ENCODE measurements around the gene LMF2. TPM values are rescaled to one million over a fixed set of nuclear protein-coding genes. Genes with fewer than 3 reads are reported as not detected.
A peak's percentile ranks its signal among the peaks of the same experiment; 100 is the strongest.

Gene LMF2
- polyA plus RNA-seq, 1 of the 3 experiments (the other 2 are of a cell fraction), result 34.3 TPM

DNA sequence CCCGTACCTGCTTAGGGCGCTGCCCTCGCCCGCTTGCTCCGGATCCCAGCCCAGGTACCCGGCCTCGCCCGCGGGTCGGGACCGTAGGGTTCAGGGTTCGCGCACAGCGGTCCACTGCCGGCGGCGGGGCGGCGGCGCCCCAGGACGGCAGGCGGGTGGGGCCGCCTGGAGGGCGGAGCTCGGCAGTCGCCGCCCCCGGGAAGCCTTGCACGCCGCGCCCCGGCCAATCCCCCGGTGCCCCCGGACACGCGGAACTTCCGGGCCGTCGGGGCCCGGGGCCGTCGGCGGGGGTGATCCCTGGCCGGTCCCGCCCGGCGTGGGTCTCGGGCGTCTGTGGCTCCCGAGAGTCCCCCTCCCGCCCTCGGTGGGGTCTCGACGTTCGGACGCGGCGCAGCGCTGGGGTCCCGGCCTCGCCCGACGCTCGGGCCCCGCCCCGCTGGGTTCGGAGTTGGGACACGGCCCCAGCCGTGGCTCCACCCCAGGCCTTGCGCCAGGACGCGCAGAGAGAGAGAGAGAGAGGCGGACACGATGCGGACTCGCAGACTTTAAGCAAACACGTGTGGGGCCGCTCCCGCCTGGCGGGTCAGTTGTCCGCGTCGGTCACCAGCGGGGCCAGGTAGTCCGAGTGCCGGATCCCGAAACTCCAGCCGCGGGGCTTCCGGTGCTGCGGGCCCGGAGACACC, 22.5 kb upstream of the LMF2 start, which contains the start of gene TYMP:
Gene TYMP, minus strand, starts transcription at position 116 of the 683 bp plus-strand sequence. CDS start 303 bp downstream, outside the sequence.
- ChIA-PET CTCF (interaction anchor here (2.4 kb wide), 1 partner anchor 33 kb away, joined by 13 read pairs; the partner anchor contains the start of gene SYCE3), POLR2A (no interaction called here)
- Histone ChIP-seq H3K27me3 (ENCODE audit: insufficient read depth) (no peaks in the 10 kb centered on the region), H3K79me2 (ENCODE audit: insufficient read depth) (no peaks in the 10 kb centered on the region), H3K4me1 (ENCODE audit: control insufficient read depth in 1 of 2, insufficient read depth in 2 of 2, low read depth in 1 of 2, low read length in 1 of 2) (peaks cover 0 to 21% of the 10 kb centered on the region in 2 experiments; a peak in 1 of 4 replicates), H3K36me3 (replicated peaks in 1 of 2; ENCODE audit: control insufficient read depth in 1 of 2, insufficient read depth in 2 of 2, low read length in 1 of 2) (no peaks in the 10 kb centered on the region), H4K20me1 (ENCODE audit: insufficient read depth) (no peaks in the 10 kb centered on the region), H2AFZ (ENCODE audit: low read depth) (no peak within 1 kb of the TSS), H3K4me2 (peak within 1 kb of the TSS; percentile 92; the same call in 1 of the 2 replicates), H3K9ac (no peak within 1 kb of the TSS), H3K4me3 (ENCODE audit: low read depth in 2 of 2, low read length in 1 of 2) (no peak within 1 kb of the TSS; a peak in 2 of 4 replicates), H3K27ac (ENCODE audit: low read depth in 2 of 2, low read length in 1 of 2) (no peak within 1 kb of the TSS; a peak in 1 of 4 replicates), H3K9me3 (no peaks in the 10 kb centered on the region), H3K9me2 (no peaks in the 10 kb centered on the region), H3F3A (replicated peaks; ENCODE audit: insufficient read depth) (peaks cover 19% of the 10 kb centered on the region)
- no peak for TF ChIP-seq SIN3A (IDR thresholded peaks at IDR 0.05; ENCODE audit: borderline replicate concordance, low read depth, low read length)
- no peak for TF ChIP-seq POLR2AphosphoS5 (IDR thresholded peaks at IDR 0.05; ENCODE audit: low read depth, low read length)
- no peak for TF ChIP-seq FOXJ3 (CRISPR knock-in tag; IDR thresholded peaks at IDR 0.05)
- TF ChIP-seq CTCF (IDR thresholded peaks at IDR 0.05), result no peak
- TF ChIP-seq, protein P1, sequence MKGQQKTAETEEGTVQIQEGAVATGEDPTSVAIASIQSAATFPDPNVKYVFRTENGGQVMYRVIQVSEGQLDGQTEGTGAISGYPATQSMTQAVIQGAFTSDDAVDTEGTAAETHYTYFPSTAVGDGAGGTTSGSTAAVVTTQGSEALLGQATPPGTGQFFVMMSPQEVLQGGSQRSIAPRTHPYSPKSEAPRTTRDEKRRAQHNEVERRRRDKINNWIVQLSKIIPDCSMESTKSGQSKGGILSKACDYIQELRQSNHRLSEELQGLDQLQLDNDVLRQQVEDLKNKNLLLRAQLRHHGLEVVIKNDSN (IDR thresholded peaks at IDR 0.05; ENCODE audit: borderline replicate concordance, low read depth), result no peak
- no peak for TF ChIP-seq EP300 (IDR thresholded peaks at IDR 0.05; ENCODE audit: borderline replicate concordance in 1 of 2, low read depth in 1 of 2, low read length in 1 of 2)
- TF ChIP-seq MAX (IDR thresholded peaks at IDR 0.05; ENCODE audit: low read depth), result no peak
- no peak for TF ChIP-seq MEF2A (IDR thresholded peaks at IDR 0.05; ENCODE audit: borderline replicate concordance, low read depth)
- no peak for TF ChIP-seq MXI1 (IDR thresholded peaks at IDR 0.05; ENCODE audit: low read depth, low read length)
- TF ChIP-seq PBX3 (IDR thresholded peaks at IDR 0.05), result no peak
- TF ChIP-seq ELF1 (IDR thresholded peaks at IDR 0.05), result no peak
- 75% methylated on average over 31 of the region's 92 CpGs for WGBS (ENCODE audit: low lambda C conversion rate)
- no peak for DNase-seq

DNA sequence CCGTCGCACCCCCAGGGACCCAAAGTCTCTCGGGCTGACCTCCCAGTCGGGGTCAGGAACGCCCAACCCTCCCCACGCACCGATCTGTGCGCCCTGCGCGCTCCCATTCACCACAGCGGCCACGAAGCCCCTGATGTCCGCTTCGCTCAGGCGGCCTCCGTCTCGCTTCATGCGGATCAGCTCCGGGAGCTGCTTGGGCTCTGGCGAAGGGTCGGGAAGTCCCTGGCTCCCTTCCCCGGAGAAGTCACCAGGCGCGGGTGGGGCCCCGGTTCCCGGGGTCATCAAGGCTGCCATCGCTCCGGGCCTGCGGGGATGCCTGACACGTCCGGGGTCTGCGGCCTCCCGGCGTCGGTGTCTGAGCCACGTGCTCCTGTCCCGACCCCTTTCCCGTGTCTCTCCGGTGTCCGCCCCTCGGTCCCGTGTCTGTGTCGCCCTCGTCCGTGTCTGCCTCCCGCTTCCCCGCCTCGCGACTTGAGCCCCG, 22.0 kb upstream of the LMF2 start:
- no peaks in the 10 kb centered on the region for H3K9me2 ChIP-seq
- H4K20me1 ChIP-seq (ENCODE audit: insufficient read depth), result peaks cover under 1% of the 10 kb centered on the region; the same call in 1 of the 2 replicates
- H3K4me2 ChIP-seq, result no peak overlapping the region
- H3K36me3 ChIP-seq (replicated peaks in 1 of 2; ENCODE audit: control insufficient read depth in 1 of 2, insufficient read depth in 2 of 2, low read length in 1 of 2), result no peaks in the 10 kb centered on the region
- peaks cover 1 to 25% of the 10 kb centered on the region in 2 experiments; a peak in 1 of 4 replicates for H3K4me1 ChIP-seq (ENCODE audit: control insufficient read depth in 1 of 2, insufficient read depth in 2 of 2, low read depth in 1 of 2, low read length in 1 of 2)
- POLR2A ChIA-PET, result no interaction called here
- no peak overlapping the region for H3K9ac ChIP-seq
- no peak overlapping the region for H3K27ac ChIP-seq (ENCODE audit: low read depth in 2 of 2, low read length in 1 of 2)
- CTCF ChIA-PET, result interaction anchor here (0.6 to 2.4 kb wide), 2 partner anchors 33 to 234 kb away, joined by 3 to 13 read pairs; partner anchors contain the start of gene SYCE3
- H2AFZ ChIP-seq (ENCODE audit: low read depth), result no peak overlapping the region
- WGBS (ENCODE audit: low lambda C conversion rate), result 98% methylated on average over 12 of the region's 50 CpGs
- H3F3A ChIP-seq (replicated peaks; ENCODE audit: insufficient read depth), result peaks cover 19% of the 10 kb centered on the region
- H3K9me3 ChIP-seq, result no peaks in the 10 kb centered on the region
- H3K79me2 ChIP-seq (ENCODE audit: insufficient read depth), result peaks cover 1% of the 10 kb centered on the region
- no peak overlapping the region for H3K4me3 ChIP-seq (ENCODE audit: low read depth in 2 of 2, low read length in 1 of 2)
- no peak for DNase-seq
- no peaks in the 10 kb centered on the region for H3K27me3 ChIP-seq (ENCODE audit: insufficient read depth)
- no peak for TF ChIP-seq PBX3 (IDR thresholded peaks at IDR 0.05)
- no peak for TF ChIP-seq SIN3A (IDR thresholded peaks at IDR 0.05; ENCODE audit: borderline replicate concordance, low read depth, low read length)
- TF ChIP-seq SMC3 (IDR thresholded peaks at IDR 0.05; ENCODE audit: low read depth, low read length), result no peak
- no peak for TF ChIP-seq CTCF (IDR thresholded peaks at IDR 0.05)
- no peak for TF ChIP-seq RFX5 (IDR thresholded peaks at IDR 0.05; ENCODE audit: low read length)
- TF ChIP-seq, protein P1 (IDR thresholded peaks at IDR 0.05; ENCODE audit: borderline replicate concordance, low read depth), result no peak
